Measurements from ENCODE around the gene PDS5B. TPM values are rescaled to one million over a fixed set of nuclear protein-coding genes. Genes with fewer than 3 reads are reported as not detected.

Gene PDS5B
- total RNA-seq, 1 donor from 2014 or later: 80.1 TPM

DNA sequence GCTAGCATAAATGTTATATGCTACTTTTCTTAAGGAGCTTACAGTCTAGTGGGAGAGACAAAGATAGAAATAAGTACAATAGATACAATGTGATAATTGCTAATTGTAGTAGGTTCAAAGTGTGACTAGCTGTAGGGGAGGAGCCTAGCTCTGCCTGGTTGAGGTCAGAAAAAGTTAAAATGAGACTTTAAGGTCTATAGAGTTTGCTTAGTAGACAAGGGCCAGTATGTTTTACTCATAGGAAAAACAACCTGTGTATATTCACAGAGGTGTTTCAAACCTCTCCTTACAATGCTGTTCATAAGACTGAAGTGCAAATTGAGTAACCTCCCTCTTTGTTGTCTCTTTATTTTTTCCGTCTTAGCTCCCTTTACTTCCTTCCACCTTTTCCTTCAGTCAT is 56.1 kb downstream of the PDS5B start:
- no peak for ATAC-seq
- DNase-seq (ENCODE audit: low spot score): no peak
- intact Hi-C loops (cut with DNase I): no loop called here

- intact Hi-C loops (cut with DNase I): no loop called here
- ATAC-seq: no peak
These were observed 56.6 kb downstream of the PDS5B start for GRCh38 chr13:32642858-32643257.

GRCh38 chr13:32645854-32646253 is 59.6 kb downstream of the PDS5B start:
- DNase-seq (ENCODE audit: low spot score) (no peak), ATAC-seq (no peak)
- intact Hi-C loops (cut with DNase I): no loop called here

More at GRCh38 chr13:32642858-32643257, 56.6 kb downstream of the PDS5B start:
- no peak for DNase-seq (ENCODE audit: low spot score)

DNA sequence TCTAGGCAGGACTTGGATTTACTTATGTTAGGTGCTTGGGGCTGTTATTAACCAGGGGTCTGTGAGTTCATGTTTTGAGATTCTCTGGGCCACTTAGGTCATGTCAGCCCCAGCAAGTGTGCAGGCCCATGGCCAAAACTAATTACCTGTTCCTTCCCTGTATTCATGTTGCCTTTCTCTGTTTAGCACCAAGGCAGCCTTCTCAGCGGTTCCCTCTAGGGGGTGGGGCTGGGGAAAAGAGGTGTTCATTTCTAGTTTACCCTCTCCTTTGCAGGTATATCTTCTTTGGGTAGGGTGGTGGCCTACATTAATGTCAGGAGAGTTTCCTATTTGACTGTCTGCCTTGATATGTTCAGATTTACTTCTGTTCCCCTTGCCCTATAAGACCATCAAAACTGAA is 61.7 kb downstream of the PDS5B start:
- intact Hi-C loops (cut with DNase I): no loop called here
- DNase-seq (ENCODE audit: low spot score) (no peak), ATAC-seq (no peak)

- intact Hi-C loops (cut with DNase I): no loop called here
- DNase-seq (ENCODE audit: low spot score) (no peak), ATAC-seq (peak; percentile 74)
These were observed 64.6 kb downstream of the PDS5B start for GRCh38 chr13:32650705-32651311.

DNA sequence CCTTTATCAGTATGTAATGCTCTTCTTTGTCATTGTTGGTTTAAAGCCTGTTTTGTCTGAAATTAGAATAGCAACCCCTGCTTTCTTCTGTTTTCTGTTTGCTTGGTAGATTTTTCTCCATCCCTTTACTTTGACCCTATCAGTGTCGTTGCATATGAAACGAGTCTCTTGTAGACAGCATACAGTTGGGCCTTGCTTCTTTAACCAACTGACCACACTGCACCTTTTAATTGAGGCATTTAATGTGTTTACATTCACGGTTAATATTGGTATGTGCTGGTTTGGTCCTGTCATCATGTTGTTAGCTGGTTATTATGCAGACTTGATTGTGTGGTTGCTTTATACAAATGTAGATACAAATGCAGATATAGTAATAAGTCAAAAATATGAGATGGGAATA is 71.1 kb downstream of the PDS5B start:
- ATAC-seq (no peak), DNase-seq (ENCODE audit: low spot score) (no peak)
- intact Hi-C loops (cut with DNase I): no loop called here

GRCh38 chr13:32659736-32660135 is 73.5 kb downstream of the PDS5B start:
- DNase-seq (ENCODE audit: low spot score): no peak
- ATAC-seq: no peak
- intact Hi-C loops (cut with DNase I): no loop called here

GRCh38 chr13:32660227-32660626 is 74.0 kb downstream of the PDS5B start:
- DNase-seq (ENCODE audit: low spot score) (no peak), ATAC-seq (no peak)
- intact Hi-C loops (cut with DNase I): no loop called here

DNA sequence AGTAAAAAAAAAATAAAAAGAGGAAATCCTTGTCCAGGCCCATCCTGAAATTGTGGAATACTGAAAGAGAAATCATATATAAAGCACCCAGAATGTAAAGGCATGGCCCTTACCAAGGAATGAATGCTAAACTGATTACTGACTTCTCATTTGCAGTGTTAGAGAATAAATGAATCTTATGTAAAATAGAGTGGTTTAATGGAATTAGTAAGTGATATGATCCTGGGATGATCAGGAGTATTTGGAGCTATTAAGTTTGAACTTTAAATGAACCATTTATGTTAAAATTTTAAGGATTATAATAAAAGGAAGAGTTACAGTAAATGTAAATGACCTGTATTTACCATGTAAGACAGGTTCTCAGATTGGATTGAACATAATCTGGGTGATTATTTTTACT is 75.4 kb downstream of the PDS5B start:
- no peak for DNase-seq (ENCODE audit: low spot score)
- ATAC-seq: no peak
- intact Hi-C loops (cut with DNase I): no loop called here

GRCh38 chr13:32663660-32664059 is 77.4 kb downstream of the PDS5B start:
- DNase-seq (ENCODE audit: low spot score) (no peak), ATAC-seq (no peak)
- intact Hi-C loops (cut with DNase I): no loop called here

DNA sequence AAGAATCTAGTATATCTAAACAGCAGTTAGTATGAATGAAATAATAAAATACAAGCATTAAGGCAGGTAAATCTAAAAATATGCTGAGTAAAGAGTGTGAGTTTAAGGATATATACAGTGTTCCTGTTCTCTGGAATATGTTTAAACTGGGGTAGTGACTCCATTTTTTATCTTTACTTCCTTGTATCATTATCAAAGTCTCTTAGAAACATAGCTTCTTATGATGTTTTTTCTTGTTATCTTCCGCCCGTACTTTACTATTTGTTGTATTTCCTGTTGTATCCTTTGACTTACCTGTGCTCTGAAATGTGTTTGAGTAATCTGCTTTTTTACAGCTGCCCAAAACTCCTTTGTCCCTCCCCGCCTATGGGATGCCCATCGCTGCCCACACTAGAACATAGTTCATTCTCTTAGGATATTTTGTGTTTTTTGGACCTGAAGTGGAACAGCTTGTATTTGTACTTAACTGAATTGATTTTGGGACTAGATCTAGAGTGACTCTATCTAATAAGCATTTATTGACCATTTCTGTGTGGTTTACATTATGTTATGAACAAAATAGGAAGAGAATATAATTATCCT is 80.8 kb downstream of the PDS5B start:
- intact Hi-C loops (cut with DNase I): no loop called here
- DNase-seq (ENCODE audit: low spot score) (no peak), ATAC-seq (no peak)

GRCh38 chr13:32669030-32669646 is 82.9 kb downstream of the PDS5B start:
- no peak for DNase-seq (ENCODE audit: low spot score)
- no peak for ATAC-seq
- intact Hi-C loops (cut with DNase I): no loop called here

DNA sequence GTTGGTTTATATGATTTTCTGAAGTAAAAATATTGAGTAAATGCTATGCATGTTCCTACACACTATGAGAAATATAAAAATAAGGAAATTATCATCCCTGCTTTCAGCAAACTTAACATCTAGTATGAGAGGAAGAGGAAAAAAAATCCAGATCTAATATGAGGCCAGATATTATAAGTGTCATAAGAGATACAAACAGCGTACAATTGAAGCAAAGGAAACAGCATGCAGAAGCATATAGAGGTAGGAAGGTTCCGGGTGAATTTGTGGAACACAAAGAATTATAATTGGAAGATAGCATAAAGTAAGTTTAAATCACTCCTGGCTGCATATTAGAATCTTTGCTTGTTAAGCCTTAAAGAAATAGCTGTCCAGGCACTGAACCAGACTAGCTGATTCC is 88.3 kb downstream of the PDS5B start:
- DNase-seq (ENCODE audit: low spot score) (no peak), ATAC-seq (no peak)
- intact Hi-C loops (cut with DNase I): no loop called here

GRCh38 chr13:32676242-32676641 is 90.0 kb downstream of the PDS5B start:
- ATAC-seq (no peak), DNase-seq (ENCODE audit: low spot score) (no peak)
- intact Hi-C loops (cut with DNase I): no loop called here

GRCh38 chr13:32682130-32682529 is 95.9 kb downstream of the PDS5B start:
- DNase-seq (ENCODE audit: low spot score) (no peak), ATAC-seq (no peak)
- intact Hi-C loops (cut with DNase I): no loop called here

DNA sequence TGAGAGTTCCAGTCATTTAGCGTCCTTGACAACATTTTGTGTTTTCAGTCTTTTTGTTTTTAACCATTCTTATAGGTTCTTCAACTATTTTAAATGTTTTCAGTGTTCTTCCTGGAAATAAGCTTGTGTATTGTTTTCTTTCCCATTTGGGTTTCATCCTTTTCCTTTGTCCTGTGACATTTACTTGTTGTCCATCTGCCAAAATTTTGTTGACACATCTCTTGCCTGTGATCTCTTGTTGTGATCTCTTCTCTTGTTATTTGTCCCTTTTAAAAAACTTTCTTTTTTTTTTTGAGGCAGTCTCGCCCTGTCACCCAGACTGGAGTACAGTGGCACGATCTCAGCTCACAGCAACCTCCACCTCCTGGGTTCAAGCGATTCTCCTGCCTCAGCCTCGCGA is 96.5 kb downstream of the PDS5B start:
- ATAC-seq: no peak
- intact Hi-C loops (cut with DNase I): no loop called here
- DNase-seq (ENCODE audit: low spot score): no peak

DNA sequence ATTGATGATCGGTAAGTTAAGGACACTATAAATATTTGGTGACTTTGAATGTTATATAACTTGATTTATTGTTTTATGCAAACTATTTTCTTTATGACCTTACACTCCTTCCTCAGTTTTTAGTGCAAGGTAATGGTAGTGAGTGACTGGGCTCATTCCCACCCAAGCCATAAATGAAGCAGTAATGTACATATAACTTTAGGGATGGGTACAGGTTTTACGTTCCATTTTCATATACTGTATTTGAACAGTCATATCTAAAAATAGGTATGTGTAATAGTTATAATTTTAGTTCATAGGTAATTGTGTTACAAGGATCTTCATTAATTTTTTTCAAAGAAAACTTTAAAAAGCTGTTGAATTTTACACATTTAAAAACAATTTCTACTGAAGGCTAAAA is 101.0 kb downstream of the PDS5B start:
- intact Hi-C loops (cut with DNase I): no loop called here
- ATAC-seq (no peak), DNase-seq (ENCODE audit: low spot score) (no peak)

DNA sequence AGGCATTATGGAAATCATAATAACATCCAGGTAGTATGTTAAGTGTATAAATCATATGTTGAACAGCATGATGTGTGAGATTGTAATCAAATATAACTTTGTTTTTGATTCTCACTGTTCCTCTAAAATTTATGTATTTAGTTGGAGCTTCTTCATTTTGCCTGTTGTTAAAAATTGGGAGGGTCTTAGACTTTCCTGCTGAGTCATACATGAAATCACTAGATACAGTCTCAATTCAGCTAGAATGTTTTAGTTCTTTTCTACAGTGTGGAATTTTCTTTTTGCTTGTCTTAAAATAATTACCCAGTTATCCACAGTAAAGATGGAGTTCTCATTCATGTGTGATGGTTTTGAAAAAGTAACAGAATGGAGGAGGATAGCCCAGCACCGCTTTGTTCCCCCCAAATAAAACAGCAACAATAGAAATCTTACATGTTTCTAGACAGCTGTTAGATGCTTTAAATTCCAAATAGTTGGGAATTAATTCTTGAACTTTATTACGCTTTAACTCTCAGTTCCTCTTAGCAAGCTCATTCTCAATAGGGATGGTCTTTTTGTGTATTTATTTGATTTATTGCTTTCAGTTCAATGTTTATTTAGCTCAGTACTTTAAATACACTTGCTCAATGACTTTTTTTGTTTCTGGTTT is 109.5 kb downstream of the PDS5B start:
- DNase-seq (ENCODE audit: low spot score): no peak
- ATAC-seq: peak; percentile 41
- intact Hi-C loops (cut with DNase I): no loop called here

GRCh38 chr13:32707471-32707870 is 121.2 kb downstream of the PDS5B start:
- DNase-seq (ENCODE audit: low spot score) (no peak), ATAC-seq (no peak)
- intact Hi-C loops (cut with DNase I): no loop called here

DNA sequence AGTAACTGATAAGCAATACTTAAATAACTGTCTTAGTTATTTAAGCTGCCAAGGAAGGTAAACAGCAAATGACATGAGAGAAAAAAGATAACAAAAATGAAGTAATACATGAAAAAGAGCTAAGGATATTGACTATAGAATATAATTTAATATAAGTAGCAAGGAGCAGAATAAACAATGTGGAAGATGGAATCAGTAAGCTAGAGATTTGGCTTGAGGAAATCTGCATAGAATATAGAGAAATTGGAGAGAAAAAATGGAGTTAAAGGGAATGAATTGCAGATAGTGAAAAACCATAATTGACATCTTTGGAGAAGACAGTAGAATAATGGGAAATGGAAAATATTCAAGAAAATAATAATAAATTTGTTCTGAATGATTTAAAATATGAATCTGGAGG is 127.1 kb downstream of the PDS5B start:
- no peak for ATAC-seq
- intact Hi-C loops (cut with DNase I): no loop called here
- no peak for DNase-seq (ENCODE audit: low spot score)
